GM23338 (cell line): ENCODE results near the gene GRIK1. TPM values are rescaled to one million over a fixed set of nuclear protein-coding genes. Genes with fewer than 3 reads are reported as not detected.

Source experiments
- ATAC-seq: fragments of 200-7000 bp; cut with Tn5 transposase; 3 replicates; pipeline ENCODE4 v1.9.1; 2020
- DNase-seq: peaks from one replicate; pipeline ENCODE4 v3.0.0-alpha.2; 2015; ENCODE audit warnings: low spot score
- H2AFZ ChIP-seq: fragments of 200-600 bp; sonication (generic); 2 replicates; pipeline ENCODE4 v1.8.0; 2016; ENCODE audit warnings: antibody characterized with exemption, mild to moderate bottlenecking, moderate library complexity
- H3F3A ChIP-seq: fragments of 200-600 bp; sonication (generic); replicated peaks from 2 replicates; pipeline ENCODE4 v1.8.0; 2017; ENCODE audit warnings: antibody characterized with exemption, mixed run types, low read depth
- H3K27ac ChIP-seq: fragments of 200-600 bp; sonication (generic); 2 replicates; pipeline ENCODE4 v1.6.1; 2016; ENCODE audit warnings: low read depth
- H3K27me3 ChIP-seq: fragments of 200-600 bp; sonication (generic); 2 replicates; pipeline ENCODE4 v1.8.0; 2016; ENCODE audit warnings: mild to moderate bottlenecking, mixed run types, moderate library complexity; ENCODE audit not compliant: insufficient read depth
- H3K36me3 ChIP-seq: fragments of 200-600 bp; sonication (generic); 2 replicates; pipeline ENCODE4 v1.8.0; 2016; ENCODE audit warnings: mild to moderate bottlenecking; ENCODE audit not compliant: insufficient read depth
- H3K4me1 ChIP-seq: fragments of 200-600 bp; sonication (generic); 2 replicates; pipeline ENCODE4 v1.8.0; 2016; ENCODE audit warnings: mild to moderate bottlenecking, moderate library complexity; ENCODE audit not compliant: insufficient read depth
- H3K4me2 ChIP-seq: fragments of 200-600 bp; sonication (generic); 2 replicates; pipeline ENCODE4 v1.7.1; 2017; ENCODE audit warnings: mixed run types
- H3K4me3 ChIP-seq: fragments of 200-600 bp; sonication (generic); 2 replicates; pipeline ENCODE4 v1.6.1; 2016; ENCODE audit warnings: mixed run types
- H3K79me2 ChIP-seq: fragments of 200-600 bp; sonication (generic); replicated peaks from 2 replicates; pipeline ENCODE4 v1.8.0; 2017; ENCODE audit warnings: mild to moderate bottlenecking; ENCODE audit not compliant: insufficient read depth
- H3K9me2 ChIP-seq: fragments of 200-600 bp; sonication (generic); 2 replicates; pipeline ENCODE4 v1.8.0; 2017; ENCODE audit not compliant: insufficient read depth
- H4K20me1 ChIP-seq: fragments of 200-600 bp; sonication (generic); replicated peaks from 2 replicates; pipeline ENCODE4 v1.8.0; 2017; ENCODE audit warnings: mild to moderate bottlenecking; ENCODE audit not compliant: insufficient read depth
- H3K27ac Mint-ChIP-seq: 2 replicates; pipeline ENCODE4 v1.8.0; 2020; ENCODE audit warnings: inconsistent platforms, mild to moderate bottlenecking, moderate library complexity, mixed read lengths
- H3K27me3 Mint-ChIP-seq: 3 replicates; pipeline ENCODE4 v1.8.0; 2022; ENCODE audit warnings: low read depth, mild to moderate bottlenecking, moderate library complexity, mixed read lengths, inconsistent platforms; ENCODE audit not compliant: insufficient read depth, poor library complexity
- H3K36me3 Mint-ChIP-seq: 3 replicates; pipeline ENCODE4 v1.8.0; 2021; ENCODE audit warnings: low read depth, mild to moderate bottlenecking, inconsistent platforms, moderate library complexity, mixed read lengths
- H3K4me1 Mint-ChIP-seq: 3 replicates; pipeline ENCODE4 v1.8.0; 2020; ENCODE audit warnings: mild to moderate bottlenecking, inconsistent platforms, mixed read lengths
- H3K4me3 Mint-ChIP-seq: 3 replicates; pipeline ENCODE4 v1.8.0; 2021; ENCODE audit warnings: moderate library complexity, mild to moderate bottlenecking, inconsistent platforms, mixed read lengths
- H3K9me3 Mint-ChIP-seq: 3 replicates; pipeline ENCODE4 v1.8.0; 2020; ENCODE audit warnings: moderate library complexity, mild to moderate bottlenecking, inconsistent platforms, mixed read lengths
- NANOG ChIP-seq: IDR thresholded peaks from 2 replicates; pipeline ENCODE4 v1.6.1; 2016; ENCODE audit warnings: antibody characterized with exemption, borderline replicate concordance
- polyA plus RNA-seq: library from polyadenylated mRNA; unstranded; fragments of >200 nt; fragmentation: Nextera tagmentation; extraction: Ambion mirVana; gene quantifications from 2 replicates; pipeline ENCODE4 v1.2.1, GENCODE V29; 2016
- total RNA-seq: library from RNA; depleted of rRNA; stranded (reverse); fragments of >200 nt; shearing (Covaris generic); gene quantifications from 2 replicates; pipeline ENCODE4 v1.2.3, GENCODE V29; 2014
- TF ChIP-seq, protein P1 (sequence below): fragments of 250-450 bp; sonication (Bioruptor Pico); IDR thresholded peaks from 2 replicates; pipeline ENCODE4 v1.5.0; 2020; ENCODE audit warnings: mild to moderate bottlenecking, moderate library complexity
- TF ChIP-seq, protein P2 (sequence below): IDR thresholded peaks from 2 replicates; pipeline ENCODE4 v1.6.1; 2016; ENCODE audit warnings: antibody characterized with exemption
- TF ChIP-seq, protein P3 (sequence below): IDR thresholded peaks from one replicate; pipeline ENCODE4 v1.6.1; 2018; ENCODE audit warnings: antibody characterized with exemption; ENCODE audit not compliant: unreplicated experiment

The GRIK1 gene
- total and polyA plus RNA-seq, 2 experiments from 2014 or later = 0.18 to 0.42 TPM

DNA sequence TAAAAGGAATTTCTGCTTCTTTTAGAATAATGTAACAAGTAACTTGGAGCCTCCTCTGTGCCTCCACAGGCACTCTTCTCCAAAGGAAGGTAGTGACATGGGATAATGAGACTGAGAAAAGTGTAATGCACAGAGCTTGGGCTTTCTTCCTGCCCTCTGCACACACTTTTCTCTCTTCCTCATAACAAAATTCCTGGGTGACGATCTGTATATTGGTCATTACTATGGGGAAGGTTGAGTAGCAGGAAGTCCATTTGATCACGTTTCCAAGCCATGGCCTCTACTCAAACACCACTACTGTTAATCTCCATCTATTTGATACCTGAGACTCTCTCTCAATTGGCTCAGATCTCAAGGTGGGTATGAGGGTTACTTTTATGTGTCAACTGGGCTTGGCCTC, 113.9 kb downstream of the GRIK1 start (continued):
- TF ChIP-seq, protein P1, sequence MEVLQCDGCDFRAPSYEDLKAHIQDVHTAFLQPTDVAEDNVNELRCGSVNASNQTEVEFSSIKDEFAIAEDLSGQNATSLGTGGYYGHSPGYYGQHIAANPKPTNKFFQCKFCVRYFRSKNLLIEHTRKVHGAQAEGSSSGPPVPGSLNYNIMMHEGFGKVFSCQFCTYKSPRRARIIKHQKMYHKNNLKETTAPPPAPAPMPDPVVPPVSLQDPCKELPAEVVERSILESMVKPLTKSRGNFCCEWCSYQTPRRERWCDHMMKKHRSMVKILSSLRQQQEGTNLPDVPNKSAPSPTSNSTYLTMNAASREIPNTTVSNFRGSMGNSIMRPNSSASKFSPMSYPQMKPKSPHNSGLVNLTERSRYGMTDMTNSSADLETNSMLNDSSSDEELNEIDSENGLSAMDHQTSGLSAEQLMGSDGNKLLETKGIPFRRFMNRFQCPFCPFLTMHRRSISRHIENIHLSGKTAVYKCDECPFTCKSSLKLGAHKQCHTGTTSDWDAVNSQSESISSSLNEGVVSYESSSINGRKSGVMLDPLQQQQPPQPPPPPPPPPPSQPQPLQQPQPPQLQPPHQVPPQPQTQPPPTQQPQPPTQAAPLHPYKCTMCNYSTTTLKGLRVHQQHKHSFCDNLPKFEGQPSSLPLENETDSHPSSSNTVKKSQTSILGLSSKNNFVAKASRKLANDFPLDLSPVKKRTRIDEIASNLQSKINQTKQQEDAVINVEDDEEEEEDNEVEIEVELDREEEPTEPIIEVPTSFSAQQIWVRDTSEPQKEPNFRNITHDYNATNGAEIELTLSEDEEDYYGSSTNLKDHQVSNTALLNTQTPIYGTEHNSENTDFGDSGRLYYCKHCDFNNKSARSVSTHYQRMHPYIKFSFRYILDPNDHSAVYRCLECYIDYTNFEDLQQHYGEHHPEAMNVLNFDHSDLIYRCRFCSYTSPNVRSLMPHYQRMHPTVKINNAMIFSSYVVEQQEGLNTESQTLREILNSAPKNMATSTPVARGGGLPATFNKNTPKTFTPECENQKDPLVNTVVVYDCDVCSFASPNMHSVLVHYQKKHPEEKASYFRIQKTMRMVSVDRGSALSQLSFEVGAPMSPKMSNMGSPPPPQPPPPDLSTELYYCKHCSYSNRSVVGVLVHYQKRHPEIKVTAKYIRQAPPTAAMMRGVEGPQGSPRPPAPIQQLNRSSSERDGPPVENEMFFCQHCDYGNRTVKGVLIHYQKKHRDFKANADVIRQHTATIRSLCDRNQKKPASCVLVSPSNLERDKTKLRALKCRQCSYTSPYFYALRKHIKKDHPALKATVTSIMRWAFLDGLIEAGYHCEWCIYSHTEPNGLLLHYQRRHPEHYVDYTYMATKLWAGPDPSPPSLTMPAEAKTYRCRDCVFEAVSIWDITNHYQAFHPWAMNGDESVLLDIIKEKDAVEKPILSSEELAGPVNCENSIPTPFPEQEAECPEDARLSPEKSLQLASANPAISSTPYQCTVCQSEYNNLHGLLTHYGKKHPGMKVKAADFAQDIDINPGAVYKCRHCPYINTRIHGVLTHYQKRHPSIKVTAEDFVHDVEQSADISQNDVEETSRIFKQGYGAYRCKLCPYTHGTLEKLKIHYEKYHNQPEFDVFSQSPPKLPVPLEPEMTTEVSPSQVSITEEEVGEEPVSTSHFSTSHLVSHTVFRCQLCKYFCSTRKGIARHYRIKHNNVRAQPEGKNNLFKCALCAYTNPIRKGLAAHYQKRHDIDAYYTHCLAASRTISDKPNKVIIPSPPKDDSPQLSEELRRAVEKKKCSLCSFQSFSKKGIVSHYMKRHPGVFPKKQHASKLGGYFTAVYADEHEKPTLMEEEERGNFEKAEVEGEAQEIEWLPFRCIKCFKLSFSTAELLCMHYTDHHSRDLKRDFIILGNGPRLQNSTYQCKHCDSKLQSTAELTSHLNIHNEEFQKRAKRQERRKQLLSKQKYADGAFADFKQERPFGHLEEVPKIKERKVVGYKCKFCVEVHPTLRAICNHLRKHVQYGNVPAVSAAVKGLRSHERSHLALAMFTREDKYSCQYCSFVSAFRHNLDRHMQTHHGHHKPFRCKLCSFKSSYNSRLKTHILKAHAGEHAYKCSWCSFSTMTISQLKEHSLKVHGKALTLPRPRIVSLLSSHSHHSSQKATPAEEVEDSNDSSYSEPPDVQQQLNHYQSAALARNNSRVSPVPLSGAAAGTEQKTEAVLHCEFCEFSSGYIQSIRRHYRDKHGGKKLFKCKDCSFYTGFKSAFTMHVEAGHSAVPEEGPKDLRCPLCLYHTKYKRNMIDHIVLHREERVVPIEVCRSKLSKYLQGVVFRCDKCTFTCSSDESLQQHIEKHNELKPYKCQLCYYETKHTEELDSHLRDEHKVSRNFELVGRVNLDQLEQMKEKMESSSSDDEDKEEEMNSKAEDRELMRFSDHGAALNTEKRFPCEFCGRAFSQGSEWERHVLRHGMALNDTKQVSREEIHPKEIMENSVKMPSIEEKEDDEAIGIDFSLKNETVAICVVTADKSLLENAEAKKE (CRISPR knock-in tag) = no peak
- TF ChIP-seq, protein P2, sequence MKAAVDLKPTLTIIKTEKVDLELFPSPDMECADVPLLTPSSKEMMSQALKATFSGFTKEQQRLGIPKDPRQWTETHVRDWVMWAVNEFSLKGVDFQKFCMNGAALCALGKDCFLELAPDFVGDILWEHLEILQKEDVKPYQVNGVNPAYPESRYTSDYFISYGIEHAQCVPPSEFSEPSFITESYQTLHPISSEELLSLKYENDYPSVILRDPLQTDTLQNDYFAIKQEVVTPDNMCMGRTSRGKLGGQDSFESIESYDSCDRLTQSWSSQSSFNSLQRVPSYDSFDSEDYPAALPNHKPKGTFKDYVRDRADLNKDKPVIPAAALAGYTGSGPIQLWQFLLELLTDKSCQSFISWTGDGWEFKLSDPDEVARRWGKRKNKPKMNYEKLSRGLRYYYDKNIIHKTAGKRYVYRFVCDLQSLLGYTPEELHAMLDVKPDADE = no peak

DNA sequence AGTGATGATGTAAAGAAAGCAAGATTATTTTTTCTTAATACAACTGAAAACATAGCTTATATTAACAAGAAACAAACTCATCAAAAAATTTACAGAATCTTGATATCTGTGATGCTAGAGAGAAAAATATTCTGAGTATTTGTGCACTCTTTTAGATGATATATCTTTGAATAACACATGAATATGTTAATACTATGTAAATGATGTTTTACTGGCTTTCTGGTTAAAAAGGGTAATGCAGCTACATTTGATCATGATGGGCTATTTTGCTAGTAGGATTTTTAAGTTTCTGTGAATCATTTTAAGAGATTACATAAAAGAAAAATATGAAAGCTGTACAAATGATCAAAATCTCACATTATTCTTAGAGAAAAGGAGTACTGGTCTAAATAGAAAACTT, 114.5 kb downstream of the GRIK1 start:
- no peaks in the 10 kb centered on the region for H3K27me3 Mint-ChIP-seq
- Histone ChIP-seq H3K4me1 (0 out of 2 replicates have a peak, but pooled peaks cover 4% of the 10 kb centered on the region), H3K4me2 (no peak overlapping the region), H3K27me3 (no peaks in the 10 kb centered on the region), H3K9me2 (no peaks in the 10 kb centered on the region), H3F3A (no peaks in the 10 kb centered on the region), H3K79me2 (no peaks in the 10 kb centered on the region), H2AFZ (no peak overlapping the region), H4K20me1 (no peaks in the 10 kb centered on the region), H3K36me3 (no peaks in the 10 kb centered on the region), H3K4me3 (no peak overlapping the region), H3K27ac (no peak overlapping the region)
- no peaks in the 10 kb centered on the region for H3K4me1 Mint-ChIP-seq
- H3K9me3 Mint-ChIP-seq = peaks cover 5% of the 10 kb centered on the region; the same call in 1 of the 3 replicates
- no peak for DNase-seq
- no peak overlapping the region for H3K4me3 Mint-ChIP-seq
- H3K27ac Mint-ChIP-seq = no peak overlapping the region
- ATAC-seq = no peak
- peaks cover 3% of the 10 kb centered on the region; the same call in 1 of the 3 replicates for H3K36me3 Mint-ChIP-seq
- TF ChIP-seq, protein P1 (CRISPR knock-in tag) = no peak
- TF ChIP-seq, protein P3, sequence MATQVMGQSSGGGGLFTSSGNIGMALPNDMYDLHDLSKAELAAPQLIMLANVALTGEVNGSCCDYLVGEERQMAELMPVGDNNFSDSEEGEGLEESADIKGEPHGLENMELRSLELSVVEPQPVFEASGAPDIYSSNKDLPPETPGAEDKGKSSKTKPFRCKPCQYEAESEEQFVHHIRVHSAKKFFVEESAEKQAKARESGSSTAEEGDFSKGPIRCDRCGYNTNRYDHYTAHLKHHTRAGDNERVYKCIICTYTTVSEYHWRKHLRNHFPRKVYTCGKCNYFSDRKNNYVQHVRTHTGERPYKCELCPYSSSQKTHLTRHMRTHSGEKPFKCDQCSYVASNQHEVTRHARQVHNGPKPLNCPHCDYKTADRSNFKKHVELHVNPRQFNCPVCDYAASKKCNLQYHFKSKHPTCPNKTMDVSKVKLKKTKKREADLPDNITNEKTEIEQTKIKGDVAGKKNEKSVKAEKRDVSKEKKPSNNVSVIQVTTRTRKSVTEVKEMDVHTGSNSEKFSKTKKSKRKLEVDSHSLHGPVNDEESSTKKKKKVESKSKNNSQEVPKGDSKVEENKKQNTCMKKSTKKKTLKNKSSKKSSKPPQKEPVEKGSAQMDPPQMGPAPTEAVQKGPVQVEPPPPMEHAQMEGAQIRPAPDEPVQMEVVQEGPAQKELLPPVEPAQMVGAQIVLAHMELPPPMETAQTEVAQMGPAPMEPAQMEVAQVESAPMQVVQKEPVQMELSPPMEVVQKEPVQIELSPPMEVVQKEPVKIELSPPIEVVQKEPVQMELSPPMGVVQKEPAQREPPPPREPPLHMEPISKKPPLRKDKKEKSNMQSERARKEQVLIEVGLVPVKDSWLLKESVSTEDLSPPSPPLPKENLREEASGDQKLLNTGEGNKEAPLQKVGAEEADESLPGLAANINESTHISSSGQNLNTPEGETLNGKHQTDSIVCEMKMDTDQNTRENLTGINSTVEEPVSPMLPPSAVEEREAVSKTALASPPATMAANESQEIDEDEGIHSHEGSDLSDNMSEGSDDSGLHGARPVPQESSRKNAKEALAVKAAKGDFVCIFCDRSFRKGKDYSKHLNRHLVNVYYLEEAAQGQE = no peak
- TF ChIP-seq NANOG = no peak
